WTC11 (cell line): Measurements from ENCODE around the gene CHST13.

Experiments
- ARID4B ChIP-seq: sonication (generic); formaldehyde crosslinking; IDR thresholded peaks from 2 replicates; pipeline ENCODE4 v1.8.0; 2023; ENCODE audit warnings: missing genetic modification reagents, mild to moderate bottlenecking, borderline replicate concordance
- CTCF ChIP-seq: fragments of 200-600 bp; IDR thresholded peaks from 2 replicates; pipeline ENCODE4 v1.8.0; 2022; ENCODE audit warnings: antibody characterized with exemption
- E2F1 ChIP-seq: sonication (generic); formaldehyde crosslinking; IDR thresholded peaks from 2 replicates; pipeline ENCODE4 v1.8.0; 2022; ENCODE audit warnings: mild to moderate bottlenecking, missing genetic modification reagents
- ELF4 ChIP-seq: sonication (generic); formaldehyde crosslinking; IDR thresholded peaks from 2 replicates; pipeline ENCODE4 v1.8.1; 2022; ENCODE audit warnings: low read depth, mild to moderate bottlenecking, moderate library complexity, missing genetic modification reagents
- MAX ChIP-seq: sonication (generic); formaldehyde crosslinking; IDR thresholded peaks from 2 replicates; pipeline ENCODE4 v1.8.0; 2022; ENCODE audit warnings: mild to moderate bottlenecking, missing genetic modification reagents
- MLX ChIP-seq: sonication (generic); formaldehyde crosslinking; IDR thresholded peaks from 2 replicates; pipeline ENCODE4 v1.8.1; 2023; ENCODE audit warnings: mild to moderate bottlenecking, missing genetic modification reagents, moderate library complexity
- NFE2L1 ChIP-seq: sonication (generic); formaldehyde crosslinking; IDR thresholded peaks from 2 replicates; pipeline ENCODE4 v1.8.1; 2023; ENCODE audit warnings: missing genetic modification reagents
- PREB ChIP-seq: sonication (generic); formaldehyde crosslinking; IDR thresholded peaks from 2 replicates; pipeline ENCODE4 v1.8.1; 2022; ENCODE audit warnings: mild to moderate bottlenecking, missing genetic modification reagents, moderate library complexity, borderline replicate concordance
- SP1 ChIP-seq: sonication (generic); formaldehyde crosslinking; conservative IDR thresholded peaks from 2 replicates; pipeline ENCODE4 v1.8.1; 2022; ENCODE audit warnings: missing genetic modification reagents
- ZNF121 ChIP-seq: sonication (generic); formaldehyde crosslinking; IDR thresholded peaks from 2 replicates; pipeline ENCODE4 v1.8.0; 2023; ENCODE audit warnings: missing genetic modification reagents
- ZNF425 ChIP-seq: fragments of 250-450 bp; sonication (Bioruptor Pico); conservative IDR thresholded peaks from 2 replicates; pipeline ENCODE4 v1.9.0; 2021; ENCODE audit warnings: mild to moderate bottlenecking

- TF ChIP-seq CTCF (no peak), ELF4 (CRISPR knock-in tag) (no peak), ZNF121 (CRISPR knock-in tag) (no peak), MLX (CRISPR knock-in tag) (no peak), SP1 (CRISPR knock-in tag) (no peak), ARID4B (CRISPR knock-in tag) (no peak), ZNF425 (no peak), NFE2L1 (CRISPR knock-in tag) (no peak), MAX (CRISPR knock-in tag) (no peak), PREB (CRISPR knock-in tag) (no peak), E2F1 (CRISPR knock-in tag) (no peak)
These were observed 26.0 kb upstream of the CHST13 start for GRCh38 chr3:126497956-126498355.
